Stimulated activated CD4-positive, alpha-beta T cell treated with anti-CD3 and anti-CD28 coated beads, Interleukin-15, amount 100 ng/mL, for 48 hours (primary cell): Measurements from ENCODE around the gene MTERF2.

Experiments
- DNase-seq, 2 donors: peaks; one replicate each; pipeline ENCODE4 v3.0.0-alpha.2; 2020; ENCODE audit warnings: low read depth in 2 of 2

MTERF2 gene

DNA sequence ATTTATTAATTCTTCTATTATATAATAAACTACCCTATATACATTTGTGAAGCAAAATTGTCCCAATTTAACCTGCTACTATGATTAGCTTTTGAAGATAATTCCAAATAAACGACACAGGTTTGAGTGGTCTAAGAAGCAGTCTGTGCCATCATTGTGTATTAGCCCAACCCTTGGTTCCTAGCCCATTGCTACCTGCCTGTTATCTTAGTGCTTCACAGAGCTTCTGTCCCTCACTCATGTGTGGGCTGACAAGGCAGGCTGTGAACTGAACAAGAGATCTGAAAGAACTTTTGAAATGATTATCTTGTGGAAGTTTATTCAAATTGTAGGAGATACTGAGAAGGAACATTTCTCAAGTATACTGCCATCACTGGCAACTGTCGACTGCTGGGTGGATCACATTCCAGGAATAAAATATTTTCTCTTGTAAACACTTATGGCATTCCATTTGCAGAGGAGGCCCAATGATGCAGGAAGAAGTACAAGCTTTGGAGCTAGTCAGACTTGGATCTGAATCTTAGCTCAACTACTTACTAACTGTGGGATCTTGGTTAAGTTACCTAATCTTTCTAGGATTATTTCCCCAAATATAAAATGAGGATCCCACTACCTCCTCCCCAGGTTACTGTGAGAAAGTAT, 7.8 kb upstream of the MTERF2 start:
- no peak for DNase-seq

DNA sequence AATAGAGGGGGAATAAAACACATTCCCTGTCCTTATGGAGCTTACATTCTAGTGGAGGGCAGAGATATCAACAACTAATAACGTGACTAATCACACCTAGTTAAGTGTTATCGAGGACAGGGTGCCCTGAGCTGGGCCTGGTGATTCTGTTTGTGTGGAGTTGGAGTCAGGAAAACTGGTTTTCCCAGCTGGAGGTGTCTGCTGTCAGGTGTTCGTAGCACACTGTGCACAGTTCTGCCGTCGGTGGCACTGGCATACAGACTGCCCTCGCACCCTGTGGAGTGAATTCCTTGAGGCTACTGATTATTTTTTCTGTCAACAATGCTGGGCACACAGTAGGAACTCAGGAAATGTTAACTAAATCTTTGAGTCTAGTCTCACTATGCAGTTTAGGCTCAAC, 900 bp upstream of the MTERF2 start:
- no peak for DNase-seq

DNA sequence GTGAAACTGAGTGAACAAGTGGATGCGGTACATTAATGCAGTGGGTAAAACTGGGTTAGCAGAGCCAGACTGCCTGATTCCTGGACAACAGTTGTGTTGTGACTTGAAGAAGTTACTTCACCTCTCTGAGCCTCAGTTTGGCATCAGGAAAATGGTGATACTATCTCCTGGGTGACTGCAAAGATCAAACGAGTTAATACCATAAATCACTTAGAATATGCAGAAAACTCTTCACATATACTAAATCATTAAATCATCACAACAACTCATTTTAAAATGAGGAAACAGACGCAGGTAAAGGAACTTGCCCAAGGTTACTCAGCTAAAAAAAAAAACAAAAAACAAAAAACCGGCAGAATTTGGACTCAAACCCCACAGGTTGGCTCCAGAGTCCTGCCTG, 811 bp downstream of the MTERF2 start:
- DNase-seq = no peak

DNA sequence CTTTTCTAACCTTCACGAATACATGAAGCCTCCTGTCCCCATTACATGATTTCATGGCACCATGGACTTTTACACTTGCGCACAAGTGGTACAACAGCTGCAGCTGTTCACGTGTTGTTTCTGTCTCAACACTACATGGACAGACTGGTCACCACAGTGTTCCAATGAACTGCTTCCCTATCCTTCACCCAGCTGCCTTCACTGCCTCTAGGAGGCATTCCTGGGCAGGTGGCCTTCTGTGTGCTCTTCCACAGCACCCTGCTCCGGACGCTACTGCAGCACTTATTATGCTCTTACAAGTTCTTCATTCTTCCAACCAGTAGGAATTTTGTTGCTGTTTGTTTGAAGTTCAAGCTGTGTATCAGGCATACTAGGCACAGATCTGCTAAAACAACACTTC, 1.5 kb downstream of the MTERF2 start:
- no peak for DNase-seq

GRCh38 chr12:106984588-106985137, 2.3 kb downstream of the MTERF2 start:
- no peak for DNase-seq

DNA sequence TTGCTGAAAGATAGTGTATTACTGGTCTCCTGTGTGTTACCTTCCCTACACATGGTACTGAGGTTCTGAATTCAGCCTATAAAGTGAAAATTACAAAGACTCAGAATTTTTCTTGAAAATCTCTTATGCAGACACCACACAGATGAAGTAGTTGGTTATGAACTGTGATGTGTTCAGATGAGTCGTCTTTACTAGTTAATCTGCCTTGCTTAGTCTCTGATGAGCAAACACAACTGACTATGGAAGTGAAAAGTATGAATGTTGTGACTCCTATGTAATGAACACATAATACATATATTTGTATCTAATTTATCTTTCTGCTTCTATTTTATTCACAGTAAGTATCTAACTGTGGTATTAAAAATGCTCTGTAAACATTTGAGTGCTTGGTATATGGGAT, 4.7 kb downstream of the MTERF2 start:
- no peak for DNase-seq

DNA sequence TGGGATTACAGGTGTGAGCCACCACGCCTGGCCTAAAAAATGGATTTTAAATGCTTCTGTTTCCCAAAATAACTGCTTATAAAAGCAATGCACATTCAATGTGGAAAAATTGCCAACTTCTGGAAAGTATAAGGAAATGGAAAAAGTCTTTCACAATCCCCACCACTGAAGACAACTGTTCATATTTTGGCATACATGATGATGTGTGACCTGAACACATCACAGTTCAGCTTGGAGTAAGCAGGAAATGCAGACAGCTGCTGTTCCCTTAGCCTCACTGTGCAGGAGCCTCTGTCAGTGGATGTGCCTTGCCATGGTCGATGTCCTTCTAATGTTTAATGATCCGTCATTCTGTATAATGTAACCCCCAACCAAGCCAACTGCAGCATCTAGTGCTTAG, 5.2 kb downstream of the MTERF2 start:
- no peak for DNase-seq

- no peak for DNase-seq
These were observed 6.0 kb downstream of the MTERF2 start for GRCh38 chr12:106980944-106981343.

- no peak for DNase-seq
These were observed 8.7 kb downstream of the MTERF2 start for GRCh38 chr12:106978035-106978800.

DNA sequence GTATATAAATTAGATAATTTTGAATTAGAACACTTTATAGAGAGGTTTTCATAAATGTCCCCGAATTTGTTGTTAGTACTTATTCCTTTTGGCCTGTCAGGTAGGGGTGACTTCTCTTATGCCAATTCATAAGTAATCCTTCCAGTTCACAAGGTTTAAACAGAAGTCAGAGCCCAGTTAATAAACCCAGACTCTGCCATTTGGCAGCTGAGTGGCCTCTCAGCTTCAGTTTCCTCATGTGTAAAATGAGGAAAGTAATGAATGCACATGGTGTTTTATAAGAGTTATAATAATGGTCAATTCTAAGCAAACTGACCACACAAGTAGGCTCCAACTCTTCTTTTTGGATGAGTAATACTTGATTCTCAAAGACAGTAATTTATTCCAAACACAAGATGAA, 10.3 kb downstream of the MTERF2 start:
- DNase-seq = no peak

GRCh38 chr12:106975993-106976658, 10.8 kb downstream of the MTERF2 start:
- no peak for DNase-seq

- no peak for DNase-seq
These were observed 11.8 kb downstream of the MTERF2 start for GRCh38 chr12:106975098-106975497.

GRCh38 chr12:106974511-106974910, 12.4 kb downstream of the MTERF2 start:
- no peak for DNase-seq

GRCh38 chr12:106973545-106973944, 13.4 kb downstream of the MTERF2 start:
- DNase-seq = no peak

DNA sequence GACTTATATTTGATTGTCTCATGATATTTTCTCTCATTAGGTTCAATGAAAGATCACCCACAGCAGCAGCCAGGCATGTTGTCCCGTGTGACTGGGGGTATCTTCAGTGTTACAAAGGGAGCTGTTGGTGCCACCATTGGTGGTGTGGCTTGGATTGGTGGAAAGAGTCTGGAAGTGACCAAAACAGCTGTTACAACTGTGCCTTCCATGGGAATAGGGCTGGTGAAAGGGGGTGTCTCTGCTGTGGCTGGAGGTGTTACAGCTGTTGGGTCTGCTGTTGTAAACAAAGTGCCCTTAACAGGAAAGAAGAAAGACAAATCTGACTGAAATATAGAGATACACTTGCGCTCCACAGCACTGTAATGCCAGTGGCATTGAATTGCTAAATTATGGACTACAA, 15.9 kb downstream of the MTERF2 start:
- DNase-seq = no peak

DNA sequence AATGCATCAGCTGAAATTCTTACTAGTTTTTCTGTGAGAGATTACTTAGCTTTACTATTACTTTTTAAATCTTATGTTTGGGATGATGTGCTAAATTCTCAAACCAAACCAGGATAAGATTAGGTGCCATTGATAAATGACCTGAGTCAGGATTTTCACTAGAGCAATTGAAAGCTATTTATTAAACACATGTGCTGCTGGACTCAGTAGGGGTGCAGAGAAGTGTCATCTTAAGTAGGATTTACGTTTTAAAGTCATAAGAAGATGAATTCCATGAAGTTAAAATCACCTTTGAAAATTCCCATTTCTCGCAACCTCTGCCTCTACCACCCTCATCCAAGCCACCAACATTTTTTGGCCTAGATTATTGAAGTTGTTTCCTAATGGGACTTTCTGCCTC, 22.4 kb downstream of the MTERF2 start:
- DNase-seq = no peak

DNA sequence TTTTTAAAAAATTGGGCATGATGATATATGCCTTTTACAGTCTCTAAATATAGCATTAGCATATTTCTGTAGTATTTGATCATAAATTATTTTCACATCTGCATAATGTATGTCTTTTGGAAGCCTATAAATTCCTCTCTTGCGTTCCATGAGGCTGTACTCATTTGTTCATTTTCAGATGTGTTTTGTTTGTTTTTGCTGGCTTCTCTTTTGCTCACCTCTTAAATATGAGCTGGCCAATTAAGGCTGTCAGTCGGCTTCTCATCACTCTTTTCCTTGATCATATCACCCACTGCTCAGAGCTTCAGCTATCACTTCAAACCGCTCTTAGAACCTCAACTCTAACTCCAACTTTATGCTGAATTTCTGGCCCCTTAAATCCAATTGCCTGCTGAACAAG, 24.7 kb downstream of the MTERF2 start:
- DNase-seq = no peak

DNA sequence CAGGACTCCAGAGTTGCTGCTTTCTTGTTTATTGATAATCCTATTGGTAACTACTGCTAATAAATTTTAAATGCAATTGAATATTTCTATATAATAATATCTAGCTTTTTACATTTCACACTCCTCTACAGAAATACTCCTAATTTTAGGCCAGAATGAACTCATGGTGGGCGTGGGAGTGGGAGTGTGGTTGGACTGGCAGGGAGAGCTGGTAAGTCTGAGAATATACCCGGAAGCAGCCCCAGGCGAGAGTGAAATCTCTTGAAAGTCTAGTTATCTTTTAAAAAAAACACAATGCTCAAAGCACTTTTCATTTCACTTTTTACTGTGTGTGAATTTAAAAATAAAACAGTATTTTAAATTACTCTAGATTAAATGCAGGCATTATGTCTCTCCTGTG, 26.5 kb downstream of the MTERF2 start:
- no peak for DNase-seq

DNA sequence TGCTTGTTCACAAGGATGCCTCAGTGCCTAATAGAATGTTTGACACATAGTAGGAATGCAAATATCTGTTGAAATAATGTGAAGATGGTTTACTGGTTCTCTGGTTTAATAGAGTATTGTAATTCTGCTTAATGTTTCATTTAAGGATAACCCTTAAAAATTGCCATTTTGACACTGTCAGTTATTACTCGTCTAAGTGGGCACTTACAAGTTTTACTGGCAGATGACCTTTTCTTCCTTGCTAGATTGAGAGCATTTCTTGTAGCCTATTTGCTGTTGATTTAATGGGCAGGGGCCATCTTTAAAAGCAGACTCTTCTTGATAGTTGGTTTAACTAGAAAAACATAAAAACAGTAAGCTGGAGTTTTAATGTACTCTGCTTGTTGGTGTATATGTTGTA, 29.4 kb downstream of the MTERF2 start:
- DNase-seq = no peak

- DNase-seq = peak; percentile 38 to 53
These were observed 30.8 kb downstream of the MTERF2 start for GRCh38 chr12:106956048-106956578.

GRCh38 chr12:106955377-106956047, 31.4 kb downstream of the MTERF2 start, which contains the start of gene TMEM263:
Gene TMEM263, plus strand, starts transcription at chr12:106955907. Its CDS starts 11,210 bp downstream, at chr12:106967117.
- DNase-seq = peak; percentile 78 to 88
